Lung microvascular endothelial cell (primary cell): ENCODE measurements around the gene NEK2. TPM values are rescaled to one million over a fixed set of nuclear protein-coding genes. Genes with fewer than 3 reads are reported as not detected.

Source experiments
- DNase-seq, 2 donors: peaks; one replicate each; pipeline versions ENCODE4 v3.0.0 to v3.0.0-alpha.2; 2010; ENCODE audit warnings: low read depth in 2 of 2
- total RNA-seq: library from RNA; depleted of rRNA; stranded (reverse); fragments of >200 nt; gene quantifications from 2 replicates; pipeline ENCODE4 v1.2.1, GENCODE V29; 2014

Gene NEK2
- total RNA-seq, 1 donor from 2014 or later = 2.4 TPM

DNA sequence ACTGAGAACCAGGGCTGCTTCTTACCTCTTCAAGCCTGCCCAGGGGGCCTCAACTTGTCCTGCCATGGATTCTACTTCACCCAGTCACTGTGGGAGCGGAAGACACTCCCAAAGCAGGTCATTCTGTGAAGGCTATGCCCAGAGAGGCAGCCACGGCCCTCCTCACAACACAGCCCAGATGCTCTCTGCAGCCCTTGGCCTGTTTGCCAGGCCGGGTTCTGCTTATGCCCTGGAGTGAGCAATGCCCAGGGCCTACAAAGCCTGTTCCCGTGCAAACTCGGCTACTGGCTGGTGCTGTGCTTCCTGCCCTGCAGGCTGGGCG is 62.7 kb downstream of the NEK2 start:
- no peak for DNase-seq

Other genes with a start within 250 kb of the NEK2 start
- not detected in 2 replicates for gene RD3, start 183.5 kb downstream of the NEK2 start, total RNA-seq
- 17.4 and 31.9 TPM in 2 replicates for gene SLC30A1, start 96.5 kb downstream of the NEK2 start, total RNA-seq
- 31.6 and 37.5 TPM in 2 replicates for gene LPGAT1, start 155.1 kb upstream of the NEK2 start, total RNA-seq